Left lung (tissue), 14 donors: ENCODE measurements around the gene MS4A6E. TPM values are rescaled to one million over a fixed set of nuclear protein-coding genes. Genes with fewer than 3 reads are reported as not detected.
"Not testable (repeated sequence)": the region's sequence is repeated elsewhere in the genome, so short reads cannot be mapped to it uniquely, and the experiment has no call there.

ENCODE experiments used
- ATAC-seq: fragments of 200-7000 bp; cut with Tn5 transposase; one replicate; pipeline ENCODE4 v1.9.1; 2020; ENCODE audit warnings: moderate library complexity
- DNase-seq, 4 donors: peaks; one replicate each; pipeline ENCODE4 v3.0.0-alpha.2; 2013 to 2020
- H3K27ac ChIP-seq, 2 donors: fragments of 200-600 bp; sonication (generic) in 1 of 2; one replicate each; pipeline versions ENCODE4 v1.5.0 to v1.8.0; 2020 to 2021
- H3K27me3 ChIP-seq, 2 donors: fragments of 200-600 bp; sonication (generic) in 1 of 2; one replicate each; pipeline versions ENCODE4 v1.5.0 to v1.8.0; 2020 to 2021
- H3K36me3 ChIP-seq, 2 donors: fragments of 200-600 bp; sonication (generic) in 1 of 2; one replicate each; pipeline versions ENCODE4 v1.5.0 to v1.8.0; 2020 to 2021
- H3K4me1 ChIP-seq, 2 donors: fragments of 200-600 bp; one replicate each; pipeline ENCODE4 v1.8.0; 2021
- H3K4me3 ChIP-seq, 2 donors: fragments of 200-600 bp; sonication (generic) in 1 of 2; one replicate each; pipeline versions ENCODE4 v1.5.0 to v1.8.0; 2020 to 2021; ENCODE audit warnings: mild to moderate bottlenecking in 1 of 2
- H3K9me3 ChIP-seq, 2 donors: fragments of 200-600 bp; sonication (generic) in 1 of 2; one replicate each; pipeline versions ENCODE4 v1.5.0 to v1.8.0; 2020 to 2021
- CTCF ChIP-seq, 2 donors: fragments of 200-600 bp; sonication (generic) in 1 of 2; IDR thresholded peaks; one replicate each; pipeline versions ENCODE4 v1.5.0 to v1.8.0; 2021; ENCODE audit warnings: antibody characterized with exemption in 2 of 2
- intact Hi-C, 2 donors: fragments of 100-400 bp; cut with DNase I; formaldehyde crosslinking; loops; one replicate each; pipeline versions ENCODE4 v1.11.2 to v1.14.2; 2022
- long read RNA-seq, 12 donors: library from polyadenylated mRNA in 2 of 12; unstranded in 2 of 12; transcript quantifications; one replicate each; pipeline ENCODE4 v2.0.0 and lab custom pipeline, GENCODE V29; 2019 to 2026
- polyA plus RNA-seq, 6 donors: library from polyadenylated mRNA; unstranded; fragments of 120-200 nt; gene quantifications; one replicate each; pipeline ENCODE4 v1.2.1, GENCODE V29; 2013; ENCODE audit not compliant: insufficient read length in 6 of 6
- total RNA-seq, 2 donors: library from RNA; stranded (reverse); fragmentation: NEBNext Ultra II Directional; extraction: Animal tissue kit (Norgen Biotek cat#: 25700); gene quantifications; one replicate each; pipeline ENCODE4 v1.2.1, GENCODE V29; 2021
- donor health status: DM: no; HTN: yes; CAD: no.
- donor health status: DM: no; HTN: no; CAD: no.

Gene MS4A6E
- total RNA-seq (1 to 10 TPM in 1 of 2 donors, under 1 TPM in 1; 0.87 to 4.0 TPM), polyA plus RNA-seq (not detected)
- long read RNA-seq, donor 1 = 0 reads
- long read RNA-seq, donor 2 = 0 reads
- long read RNA-seq, donor 3 = 0 reads
- long read RNA-seq, donor 4 = 0 reads
- long read RNA-seq, donor 5 = 0 reads
- long read RNA-seq, donor 6 = 0 reads
- long read RNA-seq, donor 7 = 0 reads
- long read RNA-seq, donor 8 = 0 reads
- long read RNA-seq, donor 9 = 0 reads
- long read RNA-seq, donor 10, partial matches to known transcripts = 0 of 5 reads
- long read RNA-seq, donor 10, other reads (novel, unspliced or antisense) = 5 of 5 reads
- long read RNA-seq, donor 11 = 0 reads
- long read RNA-seq, donor 12 = 0 reads

DNA sequence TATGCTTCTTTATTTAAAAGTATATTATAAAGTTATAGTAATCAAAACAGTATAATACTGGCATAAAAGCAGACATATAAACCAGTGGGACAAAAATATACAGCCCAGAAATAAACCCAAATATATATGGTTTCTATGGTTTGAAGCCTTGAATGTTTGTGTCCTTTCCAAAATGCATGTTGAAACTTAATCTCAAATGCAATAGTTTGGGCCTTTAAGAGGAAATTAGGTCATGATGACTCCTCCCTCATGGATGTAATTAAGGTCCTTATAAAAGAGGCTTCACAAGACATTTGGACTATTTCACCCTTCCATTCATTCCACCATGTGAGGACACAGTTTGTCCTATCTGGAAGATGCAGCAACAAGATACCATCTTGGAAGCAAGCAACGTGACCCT, at the start of gene MS4A6E:
TSS of gene MS4A6E (plus strand) at position 301 of the 400 bp plus-strand sequence. CDS start 7,641 bp downstream, outside the sequence.
- no peaks in the 10 kb centered on the region for H3K4me1 ChIP-seq
- no peak for TF ChIP-seq CTCF (IDR thresholded peaks at IDR 0.05)
- no peaks in the 10 kb centered on the region for H3K27me3 ChIP-seq
- ATAC-seq = no peak
- DNase-seq = no peak
- intact Hi-C loops = no loop called here
- no peak within 1 kb of the TSS for H3K4me3 ChIP-seq
- H3K27ac ChIP-seq = no peak within 1 kb of the TSS
- H3K9me3 ChIP-seq = peaks cover 0 to 21% of the 10 kb centered on the region in 2 donors
- no peaks in the 10 kb centered on the region for H3K36me3 ChIP-seq

DNA sequence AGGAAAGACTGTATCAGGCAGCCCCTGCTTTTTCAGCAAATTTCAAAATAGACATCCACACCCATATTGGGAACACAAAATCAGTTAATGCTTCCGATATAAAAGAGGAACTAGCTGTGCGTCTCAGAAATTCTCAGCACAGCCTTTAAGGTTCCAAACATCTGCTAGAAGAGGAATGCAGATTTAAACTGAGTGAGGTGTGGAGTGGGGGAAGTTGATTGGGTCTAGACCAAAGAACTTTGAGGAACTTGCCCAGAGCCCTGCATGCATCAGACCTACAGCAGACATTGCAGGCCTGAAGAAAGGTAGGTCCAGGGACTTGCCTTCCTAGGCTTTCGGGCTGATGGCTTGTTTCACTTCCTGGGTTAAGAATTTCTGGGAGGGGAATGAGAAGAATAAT, 46.6 kb upstream of the MS4A6E start, which contains the start of gene MS4A4A:
TSS of gene MS4A4A (plus strand) at position 255 of the 400 bp plus-strand sequence. CDS start at position 265, 10 bp downstream.
- peaks cover 0 to 15% of the 10 kb centered on the region in 2 donors for H3K4me1 ChIP-seq
- no peaks in the 10 kb centered on the region for H3K9me3 ChIP-seq
- intact Hi-C loops = no loop called here
- peak; percentile 77 for ATAC-seq
- no peak for TF ChIP-seq CTCF (IDR thresholded peaks at IDR 0.05)
- H3K27ac ChIP-seq = peak within 1 kb of the TSS; percentile 52 to 57
- DNase-seq = no peak
- H3K27me3 ChIP-seq = no peaks in the 10 kb centered on the region
- H3K36me3 ChIP-seq = no peaks in the 10 kb centered on the region
- peak within 1 kb of the TSS in 1 of 2 donors; percentile 31 for H3K4me3 ChIP-seq

DNA sequence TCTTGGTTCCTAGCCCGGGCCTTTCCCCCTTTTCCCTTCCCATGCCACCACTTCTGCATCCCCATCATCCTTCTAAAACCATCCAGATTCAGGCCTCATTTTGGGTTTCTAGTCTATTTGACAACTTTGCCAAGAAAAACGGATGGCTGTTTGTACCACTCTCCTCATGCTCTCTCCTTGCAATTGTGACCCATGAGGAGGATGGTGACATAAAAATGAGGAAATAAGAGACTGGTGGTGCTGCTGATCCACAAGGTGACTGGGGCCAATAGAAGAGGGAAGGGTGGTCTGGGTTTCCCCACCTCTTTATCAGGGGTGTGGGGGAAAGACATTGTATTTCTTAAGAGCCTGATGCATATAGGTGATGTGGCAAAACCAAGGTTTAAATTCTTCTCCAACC, 45.6 kb upstream of the MS4A6E start:
- ATAC-seq (peak; percentile 59), DNase-seq (no peak)
- H3K9me3 ChIP-seq = no peaks in the 10 kb centered on the region
- intact Hi-C loops = no loop called here
- no peaks in the 10 kb centered on the region for H3K27me3 ChIP-seq
- peak overlapping the region; percentile 52 to 57 for H3K27ac ChIP-seq
- no peaks in the 10 kb centered on the region for H3K36me3 ChIP-seq
- H3K4me1 ChIP-seq = peaks cover 0 to 16% of the 10 kb centered on the region in 2 donors
- no peak for TF ChIP-seq CTCF (IDR thresholded peaks at IDR 0.05)
- peak overlapping the region in 1 of 2 donors; percentile 31 for H3K4me3 ChIP-seq

DNA sequence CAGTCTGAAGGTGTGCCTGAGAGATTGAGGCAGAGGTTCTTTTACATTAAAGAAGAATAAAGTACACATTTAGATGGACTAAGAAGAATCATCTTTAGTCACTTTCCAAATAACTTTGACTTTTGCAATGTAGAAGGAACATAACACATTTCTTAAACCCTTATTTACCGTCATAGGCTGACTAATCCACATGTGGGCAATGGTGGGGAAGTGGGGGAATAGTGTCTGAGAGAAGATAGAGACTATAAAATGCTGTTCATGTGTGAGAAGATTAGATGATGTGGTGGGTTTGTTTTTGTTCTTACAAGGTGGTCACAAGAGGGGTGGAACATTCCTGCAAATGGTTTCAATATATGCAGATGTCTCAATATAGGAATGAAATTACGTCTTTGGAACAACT, 44.8 kb upstream of the MS4A6E start:
- peak overlapping the region; percentile 57 to 61 for H3K27ac ChIP-seq
- H3K9me3 ChIP-seq = no peaks in the 10 kb centered on the region
- peaks cover 0 to 16% of the 10 kb centered on the region in 2 donors for H3K4me1 ChIP-seq
- no peak for TF ChIP-seq CTCF (IDR thresholded peaks at IDR 0.05)
- ATAC-seq (peak; percentile 51), DNase-seq (no peak)
- intact Hi-C loops = no loop called here
- no peaks in the 10 kb centered on the region for H3K27me3 ChIP-seq
- H3K4me3 ChIP-seq = peak overlapping the region in 1 of 2 donors; percentile 31
- no peaks in the 10 kb centered on the region for H3K36me3 ChIP-seq

GRCh38 chr11:60285411-60286126, 41.5 kb upstream of the MS4A6E start:
- H3K36me3 ChIP-seq, H3K4me3 ChIP-seq, intact Hi-C loops, DNase-seq, H3K27me3 ChIP-seq, H3K9me3 ChIP-seq, ATAC-seq: not testable (repeated sequence)
- peaks cover 0 to 12% of the 10 kb centered on the region in 2 donors for H3K4me1 ChIP-seq
- peak overlapping the region in 1 of 2 donors; percentile 57 for H3K27ac ChIP-seq
